Measurements from ENCODE around the gene PCCA.
"Not testable (repeated sequence)": the region's sequence is repeated elsewhere in the genome, so short reads cannot be mapped to it uniquely, and the experiment has no call there.

PCCA gene

DNA sequence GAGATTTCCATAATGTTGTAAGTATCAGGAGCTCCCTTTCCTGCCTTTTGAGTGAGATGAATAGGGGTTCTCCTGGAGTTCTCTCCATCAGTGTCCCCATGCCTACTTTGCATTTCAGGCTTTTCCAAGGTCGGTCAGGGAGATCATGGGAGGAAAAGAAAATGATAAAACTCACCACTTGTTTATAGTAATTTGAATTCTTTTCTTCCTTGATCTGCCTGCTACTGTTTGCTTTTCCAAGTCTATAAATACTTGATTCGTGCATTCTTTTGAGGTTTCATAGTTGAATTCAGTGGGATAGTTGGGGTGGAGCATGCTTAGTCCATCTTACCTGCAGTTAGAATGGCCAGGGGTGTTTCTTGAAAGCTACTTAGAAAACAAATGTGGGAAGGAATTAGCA, 51.5 kb downstream of the PCCA start:
- FAIRE-seq: no peak

GRCh38 chr13:100141461-100141961, 52.6 kb downstream of the PCCA start:
- not testable (repeated sequence) for DNase-seq (ENCODE audit: low spot score); FAIRE-seq

More for the DNA sequence above, 51.5 kb downstream of the PCCA start:
- no peak for DNase-seq (ENCODE audit: low spot score)

GRCh38 chr13:100146534-100146933, 57.6 kb downstream of the PCCA start:
- DNase-seq (ENCODE audit: low spot score) (no peak), FAIRE-seq (no peak)

GRCh38 chr13:100147825-100148224, 58.9 kb downstream of the PCCA start:
- FAIRE-seq (no peak), DNase-seq (ENCODE audit: low spot score) (no peak)

DNA sequence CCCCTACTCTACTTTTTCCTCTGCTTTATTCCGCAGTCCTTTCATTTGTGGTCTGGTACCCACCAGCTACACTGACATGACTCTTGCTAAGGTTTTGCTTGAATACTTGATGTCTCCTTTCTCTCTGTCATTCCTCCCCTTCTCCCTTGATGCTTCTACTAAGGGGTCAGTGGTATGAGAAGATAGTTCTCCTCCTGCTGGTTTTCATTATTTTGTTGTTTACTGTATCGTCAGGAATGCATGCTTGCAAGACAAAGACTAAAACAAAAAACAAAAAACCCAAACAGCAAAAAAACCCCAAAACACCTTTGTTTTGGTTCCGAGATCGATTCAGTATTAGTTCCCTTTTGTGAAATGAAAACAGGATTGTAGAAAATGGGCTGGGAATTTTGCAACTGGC, 59.5 kb downstream of the PCCA start:
- DNase-seq (ENCODE audit: low spot score) (no peak), FAIRE-seq (no peak)

GRCh38 chr13:100149389-100149788, 60.5 kb downstream of the PCCA start:
- no peak for FAIRE-seq
- no peak for DNase-seq (ENCODE audit: low spot score)

DNA sequence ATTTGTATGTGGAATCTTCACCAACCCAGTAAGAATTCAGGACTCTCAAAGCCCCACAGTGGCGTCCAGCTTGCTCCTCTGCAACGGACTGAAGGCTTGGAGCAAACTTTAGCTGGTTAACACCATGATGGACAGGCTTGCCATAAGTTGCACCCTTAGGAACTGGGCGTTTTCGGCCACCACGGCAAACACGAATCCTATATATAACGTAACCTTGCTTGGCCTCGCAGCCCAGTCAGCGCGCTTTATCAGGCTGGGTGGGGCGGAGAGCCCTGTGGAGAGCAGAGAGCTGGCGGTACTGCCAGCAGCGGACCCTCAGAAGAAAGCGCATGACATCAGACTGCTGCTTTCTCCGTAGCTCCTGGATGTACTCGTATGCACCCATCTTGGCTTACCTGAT, 61.8 kb downstream of the PCCA start:
- not testable (repeated sequence) for FAIRE-seq; DNase-seq (ENCODE audit: low spot score)

- no peak for FAIRE-seq
These were observed 66.0 kb downstream of the PCCA start for GRCh38 chr13:100154842-100155416.

GRCh38 chr13:100156788-100157187, 67.9 kb downstream of the PCCA start:
- FAIRE-seq (peak; percentile 91), DNase-seq (ENCODE audit: low spot score) (peak; percentile 66)

More at GRCh38 chr13:100154842-100155416, 66.0 kb downstream of the PCCA start:
- no peak for DNase-seq (ENCODE audit: low spot score)

GRCh38 chr13:100158569-100158968, 69.7 kb downstream of the PCCA start:
- FAIRE-seq (no peak), DNase-seq (ENCODE audit: low spot score) (no peak)

GRCh38 chr13:100159584-100159983, 70.7 kb downstream of the PCCA start:
- DNase-seq (ENCODE audit: low spot score) (no peak), FAIRE-seq (no peak)

DNA sequence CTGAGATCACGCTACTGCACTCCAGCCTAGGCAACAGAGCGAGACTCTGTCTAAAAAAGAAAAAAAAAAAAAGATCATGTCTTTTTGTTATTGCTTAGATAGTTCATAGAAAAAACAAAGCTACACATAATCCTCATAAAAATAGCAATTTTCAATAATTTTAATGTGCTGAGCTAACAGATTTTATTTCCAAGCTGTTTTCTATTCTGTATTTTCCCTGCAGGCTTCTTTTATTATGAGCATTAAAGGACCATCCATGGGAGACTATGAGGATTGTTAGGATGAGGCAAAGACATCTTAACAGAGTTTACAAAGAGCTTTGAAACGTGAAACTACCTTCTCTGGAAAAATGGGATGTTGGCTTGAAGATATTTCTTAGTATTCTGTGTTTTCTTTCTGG, 71.6 kb downstream of the PCCA start:
- no peak for FAIRE-seq

GRCh38 chr13:100163375-100163774, 74.5 kb downstream of the PCCA start:
- DNase-seq (ENCODE audit: low spot score): no peak
- no peak for FAIRE-seq

More for the DNA sequence above, 71.6 kb downstream of the PCCA start:
- no peak for DNase-seq (ENCODE audit: low spot score)

- DNase-seq (ENCODE audit: low spot score) (no peak), FAIRE-seq (no peak)
These were observed 84.3 kb downstream of the PCCA start for GRCh38 chr13:100173203-100173602.

DNA sequence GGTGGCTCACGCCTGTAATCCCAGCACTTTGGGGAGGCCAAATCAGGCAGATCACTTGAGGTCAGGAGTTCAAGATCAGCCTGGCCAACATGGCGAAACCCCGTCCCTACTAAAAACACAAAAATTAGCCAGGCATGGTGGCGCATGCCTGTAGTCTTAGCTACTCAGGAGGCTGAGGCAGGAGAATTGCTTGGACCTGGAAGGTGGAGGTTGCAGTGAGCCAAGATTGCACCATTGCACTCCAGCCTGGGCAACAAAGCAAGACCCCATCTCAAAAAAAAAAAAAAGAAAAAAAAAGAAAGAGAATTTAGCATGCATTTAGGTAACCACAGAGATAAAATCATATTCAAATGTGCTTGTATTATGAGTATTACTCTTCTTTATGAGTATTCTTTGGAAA, 85.6 kb downstream of the PCCA start:
- not testable (repeated sequence) for DNase-seq (ENCODE audit: low spot score); FAIRE-seq

DNA sequence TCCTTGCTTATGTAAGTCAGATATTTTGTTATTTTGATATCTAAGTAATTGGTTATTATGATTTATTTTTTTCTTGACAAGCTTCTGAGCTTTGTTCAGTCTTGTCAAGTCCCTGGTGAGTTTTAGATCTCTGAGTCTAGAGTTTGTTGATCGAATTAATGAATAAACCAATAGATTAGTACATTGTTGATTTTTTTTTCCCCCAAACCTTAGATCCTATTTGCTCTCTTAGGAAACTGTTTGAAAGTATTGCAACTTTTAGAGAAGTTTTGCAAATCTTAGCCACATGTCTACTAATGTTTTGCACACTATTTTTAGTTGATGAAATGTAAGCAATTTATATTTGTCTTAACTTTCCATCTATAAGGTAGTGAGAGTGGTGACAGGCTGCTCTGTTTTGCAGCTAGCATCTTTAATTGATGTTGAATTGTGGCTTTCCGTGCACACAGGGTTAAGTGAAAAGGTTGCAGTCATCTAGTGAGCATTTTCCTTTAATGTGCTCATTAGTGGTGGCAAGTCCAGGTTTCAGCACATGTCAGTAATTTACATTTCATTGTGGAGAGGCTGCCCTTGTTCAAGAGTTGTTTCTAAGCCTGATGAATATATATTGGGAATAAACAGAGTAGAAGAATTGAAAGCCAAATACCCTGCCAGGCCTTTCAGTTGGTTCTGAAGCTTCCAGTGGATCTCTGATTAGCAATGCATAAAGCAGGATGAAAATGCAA, 86.3 kb downstream of the PCCA start:
- FAIRE-seq: no peak
- no peak for DNase-seq (ENCODE audit: low spot score)

- DNase-seq (ENCODE audit: low spot score): no peak
- FAIRE-seq: no peak
These were observed 86.9 kb downstream of the PCCA start for GRCh38 chr13:100175803-100176182.

- DNase-seq (ENCODE audit: low spot score) (no peak), FAIRE-seq (no peak)
These were observed 88.0 kb downstream of the PCCA start for GRCh38 chr13:100176801-100177400.

DNA sequence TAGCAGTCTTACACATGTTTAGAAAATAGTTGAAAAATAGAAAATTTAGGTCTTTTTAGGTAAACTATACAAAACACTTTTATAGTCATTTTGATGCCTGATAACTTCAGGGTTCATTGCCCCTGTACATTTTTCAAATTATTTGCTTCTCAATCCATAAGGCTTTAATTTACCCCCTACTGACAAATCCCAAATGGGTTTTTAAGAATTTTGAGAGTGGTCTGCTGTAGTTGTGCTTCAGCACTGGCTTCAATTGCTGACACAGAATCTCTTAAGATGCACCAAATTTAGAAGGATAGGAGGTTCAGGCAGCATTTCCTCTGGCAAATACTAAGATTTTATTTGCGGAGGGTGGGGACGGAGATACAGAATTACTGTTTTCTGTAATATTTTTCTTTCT, 89.4 kb downstream of the PCCA start:
- no peak for FAIRE-seq
- DNase-seq (ENCODE audit: low spot score): no peak

GRCh38 chr13:100179276-100179675, 90.4 kb downstream of the PCCA start:
- DNase-seq (ENCODE audit: low spot score) (no peak), FAIRE-seq (no peak)

- no peak for FAIRE-seq
These were observed 94.1 kb downstream of the PCCA start for GRCh38 chr13:100182900-100183490.

DNA sequence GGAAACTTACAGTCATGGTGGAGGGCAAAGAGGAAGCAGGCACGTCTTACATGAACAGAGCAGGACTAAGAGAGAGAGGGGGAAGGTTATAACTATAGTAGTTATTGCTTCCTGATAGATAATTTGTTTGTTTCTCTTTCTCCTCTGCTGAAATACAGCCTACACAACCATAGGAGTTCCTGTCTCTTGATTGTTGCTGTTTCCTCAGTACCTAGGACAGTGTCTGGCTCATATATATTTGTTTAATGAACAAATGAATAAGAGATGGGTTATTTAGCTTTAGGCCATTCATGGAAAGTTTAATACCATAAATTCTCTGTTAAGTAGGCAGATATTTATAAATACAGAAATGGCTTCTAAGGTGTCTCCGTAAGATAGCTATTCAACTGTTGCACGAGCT, 95.2 kb downstream of the PCCA start:
- no peak for FAIRE-seq
- DNase-seq (ENCODE audit: low spot score): no peak

More at GRCh38 chr13:100182900-100183490, 94.1 kb downstream of the PCCA start:
- no peak for DNase-seq (ENCODE audit: low spot score)

Data from RCC 7860 (cell line).